NCI-H1694 treated with DMSO at 0.1 percent for 48 hours (cell line): ENCODE results near the gene TMEM114.

ENCODE experiments used
- DNase-seq: peaks from one replicate; lab custom pipeline; 2025; lab: John Stamatoyannopoulos, UW

TMEM114 gene

DNA sequence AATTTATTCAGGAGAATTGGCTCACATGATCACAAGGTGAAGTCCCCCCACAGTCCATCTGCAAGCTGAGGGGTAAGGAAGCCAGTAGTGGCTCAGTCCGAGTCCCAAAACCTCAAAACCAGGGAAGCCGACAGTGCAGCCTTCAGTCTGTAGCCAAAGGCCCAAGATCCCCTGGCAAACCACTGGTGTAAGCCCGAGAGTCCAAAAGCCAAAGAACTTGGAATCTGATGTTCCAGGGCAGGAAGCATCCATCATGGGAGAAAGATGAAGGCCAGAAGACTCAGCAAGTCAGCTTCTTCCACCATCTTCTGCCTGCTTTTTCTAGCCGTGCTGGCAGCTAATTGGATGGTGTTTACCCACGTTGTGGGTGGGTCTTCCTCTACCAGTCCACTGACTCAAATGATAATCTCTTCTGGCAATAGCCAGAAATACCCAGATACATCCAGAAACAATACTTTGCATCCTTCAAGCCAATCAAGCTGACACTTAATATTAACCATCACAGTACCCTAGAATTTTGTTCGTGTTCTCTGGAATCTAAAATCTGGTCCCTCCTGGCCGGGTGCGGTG is 40.4 kb downstream of the TMEM114 start:
- DNase-seq, result no peak

DNA sequence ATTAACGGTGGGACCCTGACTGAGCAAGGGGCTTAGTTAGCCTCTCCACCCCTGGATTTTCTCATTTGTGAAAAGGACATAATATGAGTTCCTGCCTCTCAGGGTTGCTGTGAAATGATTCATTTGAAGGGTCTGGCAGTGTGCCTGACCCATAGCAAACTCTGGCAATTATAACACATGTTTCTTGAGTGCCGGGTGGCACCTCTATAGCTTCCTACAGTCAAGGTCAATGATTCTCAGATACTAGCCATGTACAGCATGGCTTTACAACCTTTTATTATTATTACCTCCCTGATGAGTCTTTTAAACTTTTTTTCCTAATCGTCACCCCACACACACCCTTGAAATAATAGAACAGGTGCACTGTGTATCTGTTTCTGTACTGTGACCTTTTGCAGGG is 42.1 kb downstream of the TMEM114 start:
- DNase-seq, result no peak

DNA sequence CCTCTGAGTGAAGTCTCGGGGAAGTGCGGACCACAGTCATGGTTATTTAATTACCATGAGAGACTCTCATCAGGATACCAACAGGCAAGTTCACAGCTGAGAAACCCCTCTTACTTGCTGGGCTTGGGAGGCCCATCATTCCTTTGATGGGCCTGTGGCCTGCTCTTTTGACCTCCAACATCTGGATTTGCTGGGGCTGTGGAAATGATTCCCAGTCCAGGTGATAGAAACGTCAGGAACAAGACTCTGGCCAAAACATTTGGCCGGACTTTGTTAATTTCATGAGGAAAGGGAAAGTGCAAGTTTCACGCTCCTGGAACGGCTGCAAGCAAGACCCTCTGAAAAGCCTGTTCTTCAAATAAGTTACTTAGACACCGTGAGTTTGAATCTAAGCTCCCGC is 42.5 kb downstream of the TMEM114 start:
- no peak for DNase-seq

DNA sequence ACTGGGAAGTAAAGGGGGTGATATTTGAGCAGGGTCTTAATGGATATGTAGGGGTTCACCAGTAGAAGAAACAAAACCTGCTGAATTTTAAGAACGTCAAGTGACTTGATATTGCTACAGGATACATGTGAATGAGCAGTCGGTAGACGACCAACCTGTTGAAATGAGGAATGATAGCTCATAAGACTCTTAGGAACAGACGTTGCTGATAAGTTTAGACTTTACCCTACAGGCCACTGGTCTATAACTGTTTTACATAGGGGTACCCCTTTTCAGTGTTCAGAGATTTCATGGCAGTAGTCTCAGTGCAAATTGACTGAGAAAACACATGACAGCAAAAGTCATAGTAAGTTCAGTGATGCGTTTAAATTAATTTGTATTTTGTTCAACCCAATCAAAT is 45.9 kb downstream of the TMEM114 start:
- no peak for DNase-seq

DNA sequence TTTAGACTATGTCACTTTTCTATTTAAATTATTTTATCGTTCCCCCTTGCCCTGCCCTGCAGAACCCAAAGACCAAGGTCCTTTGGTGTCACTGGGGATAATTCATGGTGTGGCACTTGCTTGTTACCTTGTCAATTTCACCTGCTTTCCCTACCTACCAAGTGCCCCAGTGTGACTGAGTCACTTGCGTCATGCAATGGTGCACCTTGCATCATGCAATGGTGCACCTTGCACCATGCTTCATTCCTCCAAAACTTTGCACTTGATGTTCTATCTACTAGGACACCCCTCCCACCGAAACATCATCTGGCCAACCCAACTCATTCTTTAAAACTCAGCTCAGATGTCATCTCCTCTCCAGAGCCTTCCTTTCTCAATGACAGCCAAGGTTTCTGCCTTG is 47.1 kb downstream of the TMEM114 start:
- no peak for DNase-seq

DNA sequence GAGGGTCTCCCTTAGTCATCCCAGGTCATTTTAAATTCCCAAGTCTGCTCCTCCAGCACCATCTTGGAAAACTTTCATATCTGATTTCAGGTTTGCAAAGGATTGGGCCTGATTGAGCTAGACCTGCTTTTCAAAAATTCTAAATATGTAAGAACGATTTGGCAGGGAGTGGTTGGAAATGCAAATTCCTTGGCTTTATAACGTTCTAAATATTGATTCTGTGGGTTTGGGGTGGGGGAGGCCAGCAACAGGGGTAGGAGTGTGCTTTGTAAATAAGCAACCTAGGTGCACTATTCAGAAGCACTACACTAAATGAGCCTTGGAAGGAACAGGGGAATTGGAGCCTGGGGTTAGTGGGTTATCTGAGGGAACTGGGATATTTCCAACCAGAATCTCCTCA is 47.9 kb downstream of the TMEM114 start:
- DNase-seq, result no peak

DNA sequence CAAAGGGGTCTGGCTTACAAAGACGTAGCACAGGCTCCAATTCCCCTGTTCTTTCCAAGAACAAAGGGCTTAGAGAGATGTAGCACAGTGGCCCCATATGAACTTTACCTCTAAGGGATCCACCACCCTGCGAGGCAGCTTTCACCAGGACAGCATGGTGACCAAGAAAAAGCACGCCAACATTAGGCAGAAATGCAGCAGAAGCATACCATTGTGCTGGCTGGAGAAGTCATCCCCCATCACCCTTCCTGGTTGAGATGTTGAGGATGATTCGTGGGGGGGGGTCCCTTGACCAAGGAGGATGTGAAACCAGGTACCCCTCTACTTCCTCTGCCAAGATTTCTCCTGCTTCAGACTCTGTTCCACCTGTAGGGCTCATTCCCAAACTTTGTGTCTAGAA is 48.4 kb downstream of the TMEM114 start:
- no peak for DNase-seq

DNA sequence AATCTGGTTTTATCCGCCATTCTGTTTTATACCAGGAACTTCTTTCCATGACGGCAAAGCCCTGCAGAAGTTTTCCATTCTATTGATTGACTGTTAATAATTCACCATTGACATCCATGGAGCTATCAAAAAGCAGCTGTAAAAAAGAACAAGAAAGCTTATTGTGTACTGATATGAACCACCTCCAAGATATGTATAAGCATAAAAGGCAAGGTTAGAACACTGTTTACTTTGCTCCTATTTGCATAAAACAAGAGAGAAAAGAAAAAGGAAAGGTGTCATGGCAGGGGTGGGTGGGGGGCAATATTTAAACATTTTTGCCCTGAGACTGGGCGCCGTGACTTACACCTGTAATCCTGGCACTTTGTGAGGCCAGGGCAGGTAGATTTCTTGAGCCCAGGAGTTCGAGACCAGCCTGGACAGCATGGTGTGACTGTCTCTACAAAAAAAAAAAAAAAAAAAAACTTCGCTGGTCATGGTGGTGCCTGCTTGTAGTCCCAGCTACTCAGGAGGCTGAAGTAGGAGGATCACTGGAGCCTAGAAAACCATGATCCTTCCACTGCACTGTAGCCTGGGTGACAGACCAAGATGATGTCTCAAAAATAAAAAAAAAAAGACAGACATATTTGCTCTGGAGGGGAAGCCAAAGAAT is 52.5 kb downstream of the TMEM114 start:
- DNase-seq, result no peak

DNA sequence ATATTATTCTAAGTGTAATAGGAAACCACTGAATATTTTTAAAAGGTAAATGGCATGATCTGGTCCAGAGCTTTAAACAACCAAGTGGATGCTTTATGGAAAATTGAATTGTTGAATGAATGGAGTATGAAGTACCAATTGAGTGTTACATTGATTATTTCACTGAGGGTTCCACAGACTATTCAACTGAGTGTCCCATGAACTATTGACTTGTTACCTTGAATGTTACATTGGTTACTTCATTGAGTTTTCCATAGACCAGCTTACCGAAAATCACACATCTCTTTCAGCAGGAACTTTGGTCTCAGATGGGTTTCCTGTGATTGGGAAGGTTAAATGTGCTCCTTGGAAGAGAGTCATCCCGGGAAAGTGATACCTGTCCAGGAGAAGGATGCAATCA is 56.8 kb downstream of the TMEM114 start:
- DNase-seq, result no peak

DNA sequence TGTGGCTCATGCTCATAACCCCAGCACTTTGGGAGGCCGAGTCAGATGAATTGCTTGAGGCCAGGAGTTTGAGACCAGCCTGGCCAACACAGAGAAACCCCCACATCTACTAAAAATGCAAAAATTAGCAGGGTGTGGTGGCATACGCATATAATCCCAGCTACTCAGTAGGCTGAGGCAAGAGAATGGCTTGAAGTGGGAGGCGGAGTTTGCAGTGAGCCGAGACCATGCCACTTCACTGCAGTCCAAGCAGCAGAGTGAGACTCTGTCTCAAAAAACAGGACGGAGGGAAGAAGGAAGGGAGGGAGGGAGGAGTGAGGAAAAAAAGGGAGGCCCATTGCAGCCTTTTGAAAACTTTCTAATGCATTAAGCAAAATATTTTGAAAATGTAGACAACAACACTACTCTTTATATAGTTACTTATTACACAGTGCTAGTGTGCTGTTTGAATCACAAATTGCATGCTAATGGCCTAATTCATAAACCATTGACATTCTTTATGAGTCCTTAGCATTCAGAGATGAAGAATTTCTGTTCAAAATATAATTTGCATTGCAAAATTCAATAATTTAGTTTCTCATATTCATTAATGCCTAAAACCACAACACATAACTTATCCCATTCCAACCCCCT is 59.4 kb downstream of the TMEM114 start:
- no peak for DNase-seq

DNA sequence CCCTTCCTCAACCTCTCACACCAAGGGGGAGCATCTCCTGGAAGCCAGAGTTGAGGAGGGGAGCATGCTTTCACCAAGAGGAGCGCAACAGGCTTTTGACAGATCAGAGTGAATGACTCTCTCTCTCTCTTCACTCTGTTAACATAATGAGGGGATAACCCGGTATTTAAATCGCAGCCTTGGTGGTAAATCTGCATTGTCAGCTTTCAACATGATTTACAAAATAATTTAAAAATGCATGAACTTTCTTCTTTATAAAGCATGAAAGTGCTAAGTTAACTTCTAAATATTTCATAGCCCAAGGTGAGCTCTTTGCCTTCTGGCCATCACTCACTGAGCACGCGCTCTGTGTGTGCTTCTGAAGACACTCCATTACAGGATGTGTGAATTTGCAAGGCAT is 61.8 kb downstream of the TMEM114 start:
- no peak for DNase-seq

DNA sequence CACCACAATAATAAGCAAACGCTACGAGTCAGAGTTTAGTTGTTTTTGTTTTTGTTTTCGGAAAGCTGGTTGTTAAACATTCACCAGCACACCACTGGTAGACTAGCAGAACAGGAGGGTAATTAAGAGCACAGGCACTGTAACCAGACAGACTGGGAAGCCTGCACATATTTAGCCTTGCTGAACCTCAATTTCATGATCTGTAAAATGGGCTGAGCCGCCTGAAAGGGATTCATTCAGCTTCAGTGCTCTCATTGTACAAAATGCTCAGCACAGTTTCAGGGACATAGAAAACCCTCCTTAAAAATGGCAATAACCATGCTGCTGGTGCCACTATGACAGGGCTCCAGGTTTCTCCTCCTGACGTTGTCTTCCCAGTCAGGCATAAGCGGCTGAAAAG is 66.4 kb downstream of the TMEM114 start:
- DNase-seq, result no peak

DNA sequence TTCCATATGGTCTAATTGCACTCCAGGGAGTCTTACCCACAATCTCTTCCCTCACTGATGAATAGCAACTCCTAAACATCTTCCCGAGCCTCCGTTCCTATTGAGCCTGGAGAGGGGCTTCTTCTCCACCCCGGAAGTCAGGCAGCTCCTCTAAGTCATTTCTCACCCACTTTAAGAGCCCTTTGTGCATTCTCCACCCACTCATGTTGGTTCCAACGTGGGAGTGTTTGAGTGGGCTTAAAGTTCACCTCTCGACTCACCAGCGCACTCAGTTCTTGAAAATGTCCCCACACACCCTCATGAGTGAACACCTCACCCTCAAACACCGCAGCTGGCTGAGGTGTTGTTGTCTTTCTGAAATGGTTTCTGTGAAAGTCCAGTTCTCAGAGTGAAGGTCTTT is 67.6 kb downstream of the TMEM114 start:
- DNase-seq, result no peak

DNA sequence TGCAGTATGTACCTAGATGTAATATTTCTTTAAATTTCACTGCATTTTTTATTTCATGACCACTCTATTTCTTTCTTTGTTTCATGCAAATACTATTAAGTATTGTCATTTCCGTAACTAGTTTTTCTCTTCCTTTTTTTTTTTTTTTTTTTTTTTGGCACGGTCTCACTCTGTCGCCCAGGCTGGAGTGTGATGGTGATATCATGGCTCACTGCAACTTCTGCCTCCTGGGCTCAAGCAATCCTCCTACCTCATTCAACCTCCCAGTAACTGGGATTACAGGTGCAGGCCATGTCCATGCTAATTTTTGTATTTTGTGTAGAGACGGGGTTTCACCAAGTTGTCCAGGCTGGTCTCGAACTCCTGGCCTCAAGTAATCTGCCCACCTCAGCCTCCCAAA is 70.7 kb downstream of the TMEM114 start:
- no peak for DNase-seq
